Activated T-cell treated with anti-CD3 and anti-CD28 coated beads, Interleukin-2, amount 50 U/mL, for 24 hours (primary cell): ENCODE data around the gene GPATCH4.
A peak's percentile ranks its signal among the peaks of the same experiment; 100 is the strongest.
"Not testable (repeated sequence)": the region's sequence is repeated elsewhere in the genome, so short reads cannot be mapped to it uniquely, and the experiment has no call there.

ENCODE experiments used
- DNase-seq: peaks from one replicate; pipeline ENCODE4 v3.0.0-alpha.2; 2020
- H3K27ac Mint-ChIP-seq: 2 replicates; pipeline ENCODE4 v1.8.0; 2020; ENCODE audit warnings: mild to moderate bottlenecking, mixed read lengths
- H3K27me3 Mint-ChIP-seq: 2 replicates; pipeline ENCODE4 v1.8.0; 2020; ENCODE audit warnings: mixed read lengths
- H3K36me3 Mint-ChIP-seq: 2 replicates; pipeline ENCODE4 v1.8.0; 2020; ENCODE audit warnings: low read depth, mixed read lengths
- H3K4me1 Mint-ChIP-seq: 2 replicates; pipeline ENCODE4 v1.8.0; 2020; ENCODE audit warnings: low read depth, mixed read lengths
- H3K4me3 Mint-ChIP-seq: 2 replicates; pipeline ENCODE4 v1.8.0; 2020; ENCODE audit warnings: mild to moderate bottlenecking, moderate library complexity, mixed read lengths
- H3K9me3 Mint-ChIP-seq: 2 replicates; pipeline ENCODE4 v1.8.0; 2020; ENCODE audit warnings: mixed read lengths

GPATCH4 gene

GRCh38 chr1:156616463-156616862 is 15.2 kb upstream of the GPATCH4 start:
- H3K27ac Mint-ChIP-seq, result no peak overlapping the region
- H3K9me3 Mint-ChIP-seq, result no peaks in the 10 kb centered on the region
- no peak overlapping the region for H3K4me3 Mint-ChIP-seq
- no peaks in the 10 kb centered on the region for H3K36me3 Mint-ChIP-seq
- DNase-seq, result no peak
- no peaks in the 10 kb centered on the region for H3K4me1 Mint-ChIP-seq
- H3K27me3 Mint-ChIP-seq, result peaks cover 61% of the 10 kb centered on the region

DNA sequence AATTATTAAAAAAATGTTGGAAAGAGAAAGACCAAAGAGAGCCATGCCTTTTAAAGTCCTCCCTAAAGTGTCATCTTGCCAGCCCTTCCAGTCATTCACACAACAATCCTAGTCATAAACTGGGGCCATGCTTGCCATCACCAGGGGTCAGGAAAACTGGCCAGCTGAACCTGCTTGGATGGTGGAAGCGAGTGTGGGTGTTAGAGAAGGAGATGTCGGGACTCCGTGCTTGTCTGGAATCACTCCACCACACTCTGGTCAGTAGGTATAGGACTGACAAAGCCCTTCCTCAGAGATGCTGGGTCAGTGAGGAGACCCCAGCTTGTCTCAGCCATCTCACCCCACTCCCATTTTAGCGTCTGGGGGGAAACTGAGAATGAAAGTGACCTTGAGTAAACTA is 14.7 kb upstream of the GPATCH4 start:
- DNase-seq, result no peak
- H3K4me3 Mint-ChIP-seq, result no peak overlapping the region
- no peaks in the 10 kb centered on the region for H3K9me3 Mint-ChIP-seq
- H3K4me1 Mint-ChIP-seq, result no peaks in the 10 kb centered on the region
- H3K27ac Mint-ChIP-seq, result no peak overlapping the region
- peaks cover 57% of the 10 kb centered on the region for H3K27me3 Mint-ChIP-seq
- no peaks in the 10 kb centered on the region for H3K36me3 Mint-ChIP-seq

GRCh38 chr1:156612666-156613065 is 11.4 kb upstream of the GPATCH4 start:
- DNase-seq, result no peak
- Mint-ChIP-seq H3K27ac (no peak overlapping the region), H3K9me3 (no peaks in the 10 kb centered on the region)

DNA sequence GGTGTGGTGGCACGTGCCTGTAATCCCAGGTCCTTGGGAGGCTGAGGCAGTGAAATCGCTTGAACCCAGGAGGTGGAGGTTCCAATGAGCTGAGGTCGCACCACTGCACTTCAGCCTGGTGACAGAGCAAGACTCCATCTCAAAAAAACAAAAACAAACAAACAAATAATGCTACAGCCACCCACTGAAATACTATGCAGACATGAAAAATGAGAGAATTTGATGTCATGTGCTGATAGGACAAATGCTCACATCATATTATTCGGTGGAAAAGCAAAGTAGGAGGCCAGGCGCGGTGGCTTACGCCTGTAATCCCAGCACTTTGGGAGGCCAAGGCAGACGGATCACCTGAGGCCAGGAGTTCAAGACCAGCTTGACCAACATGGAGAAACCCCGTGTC is 8.8 kb upstream of the GPATCH4 start:
- not testable (repeated sequence) for DNase-seq, H3K9me3 Mint-ChIP-seq, H3K27ac Mint-ChIP-seq, H3K36me3 Mint-ChIP-seq, H3K4me3 Mint-ChIP-seq
- peaks cover 12% of the 10 kb centered on the region for H3K27me3 Mint-ChIP-seq
- peaks cover 10% of the 10 kb centered on the region for H3K4me1 Mint-ChIP-seq

More at GRCh38 chr1:156612666-156613065, 11.4 kb upstream of the GPATCH4 start:
- Mint-ChIP-seq H3K27me3 (peaks cover 29% of the 10 kb centered on the region), H3K4me1 (peaks cover 10% of the 10 kb centered on the region), H3K4me3 (no peak overlapping the region), H3K36me3 (no peaks in the 10 kb centered on the region)

DNA sequence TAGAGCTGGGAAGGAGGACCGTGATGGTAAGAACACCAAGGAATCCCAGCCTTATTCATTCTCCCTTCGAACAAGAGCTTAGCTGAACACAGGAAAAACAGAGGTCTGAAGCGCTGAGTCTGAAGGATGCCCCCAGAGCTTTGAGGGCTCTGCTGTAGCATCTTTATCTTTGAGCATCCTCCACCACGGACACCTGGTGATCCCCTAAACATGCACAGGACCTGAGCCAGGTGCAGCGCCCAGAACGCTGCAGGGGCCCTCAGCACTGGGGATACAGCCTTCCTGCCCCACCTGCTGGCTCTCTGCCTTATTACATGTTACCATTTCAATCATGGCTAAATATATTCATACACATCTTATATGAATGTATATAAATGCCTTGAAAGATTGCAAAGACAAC is 7.7 kb upstream of the GPATCH4 start:
- H3K27me3 Mint-ChIP-seq, result peaks cover 10% of the 10 kb centered on the region
- no peak overlapping the region for H3K27ac Mint-ChIP-seq
- H3K4me3 Mint-ChIP-seq, result no peak overlapping the region
- DNase-seq, result peak; percentile 65
- H3K9me3 Mint-ChIP-seq, result no peaks in the 10 kb centered on the region
- peaks cover 10% of the 10 kb centered on the region for H3K4me1 Mint-ChIP-seq
- no peaks in the 10 kb centered on the region for H3K36me3 Mint-ChIP-seq

- Mint-ChIP-seq H3K36me3 (no peaks in the 10 kb centered on the region), H3K27me3 (peaks cover 10% of the 10 kb centered on the region), H3K4me3 (no peak overlapping the region), H3K9me3 (no peaks in the 10 kb centered on the region), H3K27ac (no peak overlapping the region), H3K4me1 (peaks cover 11% of the 10 kb centered on the region)
- peak; percentile 57 for DNase-seq
These were observed 6.9 kb upstream of the GPATCH4 start for GRCh38 chr1:156608036-156608674.

GRCh38 chr1:156607344-156607743 is 6.1 kb upstream of the GPATCH4 start:
- not testable (repeated sequence) for H3K27ac Mint-ChIP-seq, H3K4me3 Mint-ChIP-seq, H3K36me3 Mint-ChIP-seq, H3K27me3 Mint-ChIP-seq, H3K9me3 Mint-ChIP-seq, DNase-seq
- H3K4me1 Mint-ChIP-seq, result peaks cover 18% of the 10 kb centered on the region

GRCh38 chr1:156602557-156602993 is 1.3 kb upstream of the GPATCH4 start:
- DNase-seq, result no peak
- peaks cover 42% of the 10 kb centered on the region for H3K4me1 Mint-ChIP-seq
- no peaks in the 10 kb centered on the region for H3K27me3 Mint-ChIP-seq
- peaks cover 41% of the 10 kb centered on the region for H3K36me3 Mint-ChIP-seq
- no peaks in the 10 kb centered on the region for H3K9me3 Mint-ChIP-seq
- H3K4me3 Mint-ChIP-seq, result peak overlapping the region; percentile 60
- H3K27ac Mint-ChIP-seq, result peak overlapping the region; percentile 85

DNA sequence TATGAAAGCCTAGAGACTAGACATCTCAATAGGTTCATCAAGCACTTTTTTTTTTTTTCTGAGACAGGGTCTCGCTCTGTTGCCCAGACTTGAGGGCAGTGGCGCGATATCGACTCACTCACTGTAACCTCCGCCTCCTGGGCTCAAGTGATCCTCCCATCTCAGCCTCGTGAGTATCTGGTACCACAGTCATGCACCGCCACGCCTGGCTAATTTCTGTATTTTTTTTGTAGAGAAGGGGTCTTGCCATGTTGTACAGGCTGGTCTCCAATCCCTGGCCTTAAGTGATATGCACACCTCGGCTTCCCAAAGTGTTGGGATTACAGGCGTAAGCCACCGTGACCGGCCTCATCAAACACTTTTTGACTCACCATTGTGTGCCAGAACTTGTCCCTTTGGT is 613 bp upstream of the GPATCH4 start:
- Mint-ChIP-seq H3K27ac (peak overlapping the region; percentile 97), H3K36me3 (peaks cover 48% of the 10 kb centered on the region), H3K4me1 (peaks cover 46% of the 10 kb centered on the region), H3K9me3 (no peaks in the 10 kb centered on the region), H3K27me3 (no peaks in the 10 kb centered on the region), H3K4me3 (peak overlapping the region; percentile 95)
- no peak for DNase-seq

DNA sequence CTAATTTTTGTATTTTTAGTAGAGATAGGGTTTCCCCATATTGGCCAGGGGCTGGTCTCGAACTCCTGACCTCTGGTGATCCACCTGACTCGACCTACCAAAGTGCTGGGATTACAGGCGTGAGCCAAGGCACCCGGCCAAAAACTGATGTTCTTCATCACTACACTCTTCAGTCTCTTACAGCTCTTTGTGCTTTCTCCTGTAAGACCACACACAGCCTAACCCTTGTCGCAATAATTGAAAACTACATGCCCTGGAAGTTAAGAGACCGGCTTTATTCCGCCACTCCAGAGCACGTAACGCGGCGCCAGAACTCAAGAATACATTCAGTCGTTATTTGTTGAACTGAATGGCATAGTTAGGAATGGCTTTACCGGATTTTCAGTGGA is 552 bp downstream of the GPATCH4 start:
- Mint-ChIP-seq H3K9me3 (no peaks in the 10 kb centered on the region), H3K4me3 (peak overlapping the region; percentile 95), H3K27ac (peak overlapping the region; percentile 97), H3K4me1 (peaks cover 46% of the 10 kb centered on the region), H3K27me3 (no peaks in the 10 kb centered on the region), H3K36me3 (peaks cover 60% of the 10 kb centered on the region)
- DNase-seq, result peak; percentile 43

DNA sequence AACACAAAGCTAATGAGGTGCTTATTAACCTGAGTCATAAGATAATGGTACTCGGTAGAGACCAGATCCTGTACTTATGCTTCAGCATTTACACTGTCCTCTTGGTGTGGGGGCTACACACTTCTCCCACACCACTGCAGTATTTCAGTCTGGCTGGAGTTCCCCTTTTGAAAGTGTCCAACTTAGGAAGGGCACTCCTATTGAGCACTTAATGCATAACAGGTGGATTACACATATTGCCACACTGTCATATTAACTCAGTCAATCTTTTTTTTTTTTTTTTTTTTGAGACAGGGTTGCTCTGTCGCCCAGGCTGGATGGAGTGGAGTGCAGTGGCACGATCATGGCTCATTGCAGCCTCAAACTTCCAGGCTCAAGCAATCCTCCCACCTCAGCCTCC is 1.5 kb downstream of the GPATCH4 start:
- Mint-ChIP-seq H3K4me1 (peaks cover 50% of the 10 kb centered on the region), H3K27ac (peak overlapping the region; percentile 97), H3K9me3 (no peaks in the 10 kb centered on the region), H3K27me3 (no peaks in the 10 kb centered on the region), H3K36me3 (peaks cover 69% of the 10 kb centered on the region), H3K4me3 (peak overlapping the region; percentile 95)
- DNase-seq, result no peak

DNA sequence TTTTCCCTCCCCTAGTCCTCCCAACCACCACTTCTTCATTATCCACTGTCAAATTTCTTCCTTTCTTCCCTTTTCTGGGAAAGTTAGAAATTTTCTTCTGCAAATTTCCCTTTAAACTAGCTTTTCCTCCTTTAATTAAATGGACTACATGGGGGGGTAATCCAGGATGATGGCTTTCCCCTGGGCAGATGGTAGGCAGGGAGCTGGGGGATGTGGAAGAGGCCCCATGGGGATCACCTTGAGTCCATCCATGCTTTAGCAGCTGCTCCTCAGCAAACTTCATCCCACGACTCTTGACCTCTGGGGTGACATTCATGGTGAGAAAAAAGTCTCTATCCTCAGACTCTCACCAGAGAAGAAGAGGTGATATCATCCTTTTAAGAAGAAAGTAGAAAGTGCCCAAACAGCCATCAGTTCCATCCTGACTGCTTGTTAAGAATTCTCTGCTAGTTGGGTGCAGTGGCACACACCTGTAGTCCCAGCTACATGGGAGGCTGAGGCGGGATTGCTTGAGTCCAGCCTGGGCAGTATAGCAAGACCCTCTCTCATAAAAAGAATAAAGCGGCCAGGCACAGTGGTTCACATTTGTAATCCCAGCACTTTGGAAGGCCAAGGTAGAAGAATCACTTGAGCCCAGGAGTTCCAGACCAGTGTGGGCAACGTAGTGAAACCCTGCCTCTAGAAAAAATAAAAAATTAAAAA is 2.4 kb downstream of the GPATCH4 start:
- Mint-ChIP-seq H3K4me3 (peak overlapping the region; percentile 95), H3K36me3 (peaks cover 78% of the 10 kb centered on the region), H3K9me3 (no peaks in the 10 kb centered on the region), H3K4me1 (peaks cover 53% of the 10 kb centered on the region), H3K27me3 (no peaks in the 10 kb centered on the region), H3K27ac (peak overlapping the region; percentile 97)
- DNase-seq, result no peak

DNA sequence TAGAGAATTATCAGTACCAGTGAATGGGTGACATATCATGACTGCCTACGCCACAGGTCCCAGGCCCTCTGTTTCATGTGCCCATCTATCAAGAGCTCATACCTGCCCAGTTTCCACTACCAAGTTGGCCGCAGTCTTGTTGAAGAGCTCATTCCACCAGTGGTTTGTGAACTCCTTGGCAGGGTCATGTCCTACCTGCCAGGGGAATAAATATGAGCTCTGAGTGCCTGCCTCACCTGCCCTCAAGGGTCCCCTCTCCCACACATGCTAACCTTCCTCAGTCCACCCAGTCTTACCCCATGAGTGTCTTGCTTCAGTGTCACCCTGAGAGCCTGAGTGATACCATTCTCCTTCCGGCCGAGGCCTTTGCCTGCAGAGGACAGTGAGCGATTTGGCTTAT is 3.2 kb downstream of the GPATCH4 start:
- no peak for DNase-seq
- peaks cover 55% of the 10 kb centered on the region for H3K4me1 Mint-ChIP-seq
- peak overlapping the region; percentile 97 for H3K27ac Mint-ChIP-seq
- H3K9me3 Mint-ChIP-seq, result no peaks in the 10 kb centered on the region
- H3K36me3 Mint-ChIP-seq, result peaks cover 86% of the 10 kb centered on the region
- peak overlapping the region; percentile 5 for H3K4me3 Mint-ChIP-seq
- H3K27me3 Mint-ChIP-seq, result no peaks in the 10 kb centered on the region

DNA sequence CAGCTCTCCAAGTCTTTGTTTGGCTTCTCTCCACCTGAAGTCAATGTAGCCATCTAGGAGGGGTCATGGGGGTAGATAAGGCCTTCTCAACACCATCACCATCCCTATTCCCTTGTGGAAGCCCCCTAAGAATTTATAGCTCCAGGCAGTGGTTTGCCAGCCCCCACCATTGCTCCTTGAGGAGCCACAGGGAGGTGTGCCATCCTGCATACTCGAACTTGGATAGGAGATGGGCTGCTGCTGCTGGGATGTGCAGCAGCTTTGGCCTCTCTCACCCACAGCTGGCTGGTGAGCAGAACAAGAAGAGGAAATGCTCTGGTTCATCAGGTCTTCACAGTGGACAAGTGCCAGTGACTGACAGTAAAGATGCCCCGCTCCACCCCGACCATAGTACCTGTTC is 4.9 kb downstream of the GPATCH4 start:
- Mint-ChIP-seq H3K27me3 (no peaks in the 10 kb centered on the region), H3K4me1 (peaks cover 50% of the 10 kb centered on the region), H3K27ac (peak overlapping the region; percentile 58), H3K36me3 (peaks cover 92% of the 10 kb centered on the region), H3K4me3 (no peak overlapping the region), H3K9me3 (no peaks in the 10 kb centered on the region)
- no peak for DNase-seq

GRCh38 chr1:156595016-156595415 is 6.3 kb downstream of the GPATCH4 start:
- no peak for DNase-seq
- no peak overlapping the region for H3K4me3 Mint-ChIP-seq
- H3K4me1 Mint-ChIP-seq, result peaks cover 53% of the 10 kb centered on the region

More at GRCh38 chr1:156595016-156595415, 6.3 kb downstream of the GPATCH4 start:
- Mint-ChIP-seq H3K9me3 (no peaks in the 10 kb centered on the region), H3K36me3 (peaks cover 78% of the 10 kb centered on the region), H3K27ac (peak overlapping the region; percentile 58), H3K27me3 (no peaks in the 10 kb centered on the region)
